ENCODE data around the gene COX18. TPM values are rescaled to one million over a fixed set of nuclear protein-coding genes. Genes with fewer than 3 reads are reported as not detected.

COX18 gene
- total RNA-seq, 2 experiments from 2014 or later: 18.6 to 20.6 TPM

DNA sequence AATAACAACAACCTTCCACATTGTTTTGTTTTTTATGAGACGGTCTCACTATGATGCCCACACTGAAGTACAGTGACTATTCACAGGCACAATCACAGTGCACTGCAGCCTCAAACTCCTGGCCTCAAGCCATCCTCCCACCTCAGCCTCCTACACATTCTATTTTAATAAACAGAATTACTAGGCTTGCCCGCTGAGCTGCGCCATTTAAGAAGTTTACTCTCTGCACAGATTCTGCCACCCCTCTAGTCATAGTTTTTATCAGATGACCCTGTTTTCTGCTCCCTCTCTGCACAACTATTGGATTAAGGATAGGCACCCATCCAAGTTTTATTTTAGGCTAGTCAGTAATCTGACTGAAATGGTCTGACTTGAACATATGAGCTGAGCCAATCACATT lies 11.3 kb upstream of the COX18 start:
- DNase-seq: peak; percentile 24
- peaks cover 14% of the 10 kb centered on the region for H3K4me1 Mint-ChIP-seq (ENCODE audit: low read depth)
- H3K36me3 Mint-ChIP-seq: peaks cover 28% of the 10 kb centered on the region
- POLR2A ChIA-PET: interaction anchor here (0.8 kb wide), 1 partner anchor 10 kb away, joined by 3 read pairs; no protein-coding TSS in a partner anchor
- H3K27ac Mint-ChIP-seq: peak overlapping the region; percentile 62
- H3K9me3 Mint-ChIP-seq: no peaks in the 10 kb centered on the region
- CTCF ChIA-PET: interaction anchor here (1.4 kb wide), 1 partner anchor 9 kb away, joined by 4 read pairs; no protein-coding TSS in a partner anchor
- no peaks in the 10 kb centered on the region for H3K27me3 Mint-ChIP-seq
- H3K4me3 Mint-ChIP-seq: no peak overlapping the region
- intact Hi-C loops (cut with micrococcal nuclease): no loop called here

DNA sequence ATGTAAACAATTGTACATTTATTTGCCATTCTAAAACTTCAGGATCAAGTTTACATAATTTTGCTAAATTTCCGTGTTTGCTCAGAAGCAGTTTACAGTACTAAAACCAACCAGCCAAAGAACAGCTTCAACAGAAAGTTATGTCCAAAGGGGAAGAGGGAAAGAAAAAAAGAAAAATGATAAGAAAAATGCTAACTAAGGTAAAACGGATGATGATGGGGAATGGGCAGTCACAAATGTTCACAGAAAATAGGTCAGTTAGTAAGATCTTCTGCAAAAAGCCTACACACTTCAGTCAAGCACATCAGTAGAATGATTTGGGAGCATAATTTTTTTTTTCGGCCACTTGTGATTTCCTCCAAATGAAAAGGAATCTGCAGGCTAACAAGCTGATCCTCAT lies 6.3 kb upstream of the COX18 start:
- Mint-ChIP-seq H3K4me1 (ENCODE audit: low read depth) (peaks cover 9% of the 10 kb centered on the region), H3K4me3 (no peak overlapping the region), H3K36me3 (peaks cover 19% of the 10 kb centered on the region), H3K27ac (no peak overlapping the region), H3K27me3 (no peaks in the 10 kb centered on the region), H3K9me3 (no peaks in the 10 kb centered on the region)
- POLR2A ChIA-PET: no interaction called here
- no peak for DNase-seq
- CTCF ChIA-PET: interaction anchor here (0.7 kb wide), 1 partner anchor 51 kb away, joined by 3 read pairs; no protein-coding TSS in a partner anchor
- intact Hi-C loops (cut with micrococcal nuclease): no loop called here

DNA sequence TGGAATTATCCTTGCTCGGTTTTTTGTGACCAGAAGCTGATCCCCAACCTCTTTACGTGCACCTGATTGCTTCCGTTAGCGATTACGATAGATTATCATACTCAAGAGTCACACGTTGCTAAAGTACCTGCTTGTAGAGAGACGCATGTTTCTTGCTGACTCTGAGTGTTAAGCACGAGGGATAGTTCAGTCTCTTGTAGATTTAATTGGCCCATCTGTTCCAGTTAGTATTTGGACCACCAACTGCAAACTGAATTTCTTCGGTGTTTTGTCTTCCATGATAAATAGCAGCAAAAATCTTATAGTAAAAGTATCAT lies 516 bp upstream of the COX18 start:
- no peak for DNase-seq
- Mint-ChIP-seq H3K27me3 (no peaks in the 10 kb centered on the region), H3K9me3 (no peaks in the 10 kb centered on the region), H3K27ac (peak overlapping the region; percentile 99), H3K36me3 (peaks cover 8% of the 10 kb centered on the region), H3K4me1 (ENCODE audit: low read depth) (peaks cover 27% of the 10 kb centered on the region), H3K4me3 (peak overlapping the region; percentile 83)
- intact Hi-C loops (cut with micrococcal nuclease): no loop called here
- ChIA-PET CTCF (interaction anchor here (2.1 kb wide), 1 partner anchor 188 kb away, joined by 18 read pairs; the partner anchor contains the start of gene ANKRD17), POLR2A (interaction anchor here (0.7 to 1.9 kb wide), 9 partner anchors 10 to 190 kb away, joined by 3 to 23 read pairs (median 3); partner anchors contain the start of gene ANKRD17)

DNA sequence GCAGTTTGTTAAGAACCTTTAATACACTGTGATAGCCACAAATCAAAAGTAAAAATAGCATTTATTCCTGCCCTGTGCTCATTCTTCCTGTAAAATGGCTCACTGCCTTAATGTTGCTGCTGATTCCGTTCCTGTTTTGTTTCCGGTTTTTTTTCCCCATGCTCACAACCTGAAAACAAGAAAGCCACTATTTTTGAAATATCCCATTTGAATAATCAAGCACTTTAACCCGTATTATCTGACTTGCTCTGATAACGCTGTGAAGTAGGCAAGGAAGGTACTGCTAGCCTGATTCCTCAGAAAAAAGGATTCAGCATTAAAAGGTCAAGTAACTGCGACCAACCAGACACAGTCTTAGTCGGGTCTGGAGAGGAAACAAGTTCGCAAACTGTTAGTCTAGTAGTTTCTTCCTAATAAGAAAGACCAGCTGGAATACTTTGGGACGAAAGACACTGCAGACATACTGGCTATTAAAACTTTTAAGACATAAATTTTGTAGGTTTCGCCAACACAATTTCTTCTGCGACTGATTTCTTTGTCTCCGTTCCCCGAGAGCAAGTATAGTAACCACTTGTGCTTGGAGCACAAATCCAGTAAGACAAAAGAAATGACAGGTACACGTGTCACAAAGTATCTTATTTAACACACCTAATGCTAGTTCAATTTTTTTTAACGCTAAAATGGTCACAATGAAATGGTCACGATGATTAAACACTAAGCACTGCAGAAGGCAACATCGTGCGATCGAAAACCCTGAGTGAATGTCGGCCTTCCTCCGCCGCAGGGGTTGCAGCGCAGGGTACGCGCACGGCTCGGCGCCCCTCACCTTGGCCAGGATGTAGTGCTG lies 802 bp downstream of the COX18 start:
- POLR2A ChIA-PET: interaction anchor here (1.1 to 4.2 kb wide), 4 partner anchors 11 to 190 kb away, joined by 3 to 39 read pairs (median 3); partner anchors contain the start of gene ANKRD17
- Mint-ChIP-seq H3K4me3 (peak overlapping the region; percentile 83), H3K9me3 (no peaks in the 10 kb centered on the region), H3K27me3 (no peaks in the 10 kb centered on the region), H3K4me1 (ENCODE audit: low read depth) (peaks cover 34% of the 10 kb centered on the region), H3K36me3 (peaks cover 12% of the 10 kb centered on the region), H3K27ac (peak overlapping the region; percentile 99)
- intact Hi-C loops (cut with micrococcal nuclease): loop anchor here (1.0 to 5.0 kb wide), 6 partner anchors 18 to 1089 kb away; partner anchors contain the start of gene MTHFD2L
- DNase-seq: no peak
- CTCF ChIA-PET: interaction anchor here (2.6 kb wide), 1 partner anchor 30 kb away, joined by 10 read pairs; no protein-coding TSS in a partner anchor

DNA sequence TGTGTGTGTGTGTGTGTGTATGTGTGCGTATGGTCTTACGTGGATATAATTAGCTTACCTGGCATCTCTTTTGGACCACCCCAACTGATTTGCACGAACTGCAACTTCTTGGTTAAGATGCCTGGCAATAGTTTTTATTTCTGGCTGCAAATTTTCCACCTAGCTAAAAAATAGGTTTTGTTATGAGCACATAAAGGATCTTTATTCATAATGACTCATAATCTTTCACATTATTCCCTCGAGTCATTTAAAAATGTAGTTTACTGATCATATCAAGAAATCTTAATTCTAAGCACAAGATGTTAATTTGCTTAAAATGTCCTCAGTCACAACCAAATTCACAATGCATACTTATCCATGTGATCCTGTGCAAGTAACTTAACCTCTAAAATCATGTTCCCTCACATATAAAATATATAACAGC lies 1.5 kb downstream of the COX18 start:
- peak overlapping the region; percentile 99 for H3K27ac Mint-ChIP-seq
- DNase-seq: peak; percentile 51
- ChIA-PET POLR2A (interaction anchor here (1.1 to 4.2 kb wide), 4 partner anchors 13 to 191 kb away, joined by 3 to 39 read pairs (median 3); partner anchors contain the start of gene ANKRD17), CTCF (interaction anchor here (1.7 to 2.6 kb wide), 2 partner anchors 29 to 190 kb away, joined by 7 to 10 read pairs; partner anchors contain the start of gene ANKRD17)
- no peaks in the 10 kb centered on the region for H3K9me3 Mint-ChIP-seq
- intact Hi-C loops (cut with micrococcal nuclease): loop anchor here (1.0 to 5.0 kb wide), 5 partner anchors 19 to 1089 kb away; partner anchors contain the start of gene MTHFD2L
- peaks cover 12% of the 10 kb centered on the region for H3K36me3 Mint-ChIP-seq
- H3K4me3 Mint-ChIP-seq: peak overlapping the region; percentile 83
- H3K27me3 Mint-ChIP-seq: no peaks in the 10 kb centered on the region
- peaks cover 38% of the 10 kb centered on the region for H3K4me1 Mint-ChIP-seq (ENCODE audit: low read depth)

DNA sequence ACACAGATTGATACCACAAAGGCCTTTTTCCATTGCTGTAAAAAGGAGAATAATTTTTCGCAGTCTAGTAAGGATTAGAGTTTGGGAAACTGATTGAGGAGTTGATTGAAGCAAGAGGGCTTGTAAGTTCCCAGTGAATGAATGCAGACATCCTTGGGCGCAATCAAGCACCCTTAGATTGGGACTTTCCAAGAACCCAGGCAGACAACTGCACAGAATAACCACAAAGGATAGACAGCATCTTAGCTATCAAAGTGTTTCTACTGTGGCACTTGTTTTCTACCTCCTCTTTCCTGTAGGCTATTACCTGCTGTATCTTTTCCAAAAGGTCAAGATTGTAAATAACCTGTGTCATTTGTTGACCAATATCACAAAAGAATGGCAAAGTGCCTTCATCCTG lies 2.6 kb downstream of the COX18 start:
- ChIA-PET POLR2A (interaction anchor here (1.3 to 4.2 kb wide), 3 partner anchors 12 to 192 kb away, joined by 3 to 39 read pairs (median 3); partner anchors contain the start of gene ANKRD17), CTCF (interaction anchor here (1.7 to 2.6 kb wide), 2 partner anchors 28 to 191 kb away, joined by 7 to 10 read pairs; partner anchors contain the start of gene ANKRD17)
- peaks cover 17% of the 10 kb centered on the region for H3K36me3 Mint-ChIP-seq
- peak overlapping the region; percentile 99 for H3K27ac Mint-ChIP-seq
- peak overlapping the region; percentile 46 for H3K4me3 Mint-ChIP-seq
- peak; percentile 35 for DNase-seq
- no peaks in the 10 kb centered on the region for H3K9me3 Mint-ChIP-seq
- peaks cover 36% of the 10 kb centered on the region for H3K4me1 Mint-ChIP-seq (ENCODE audit: low read depth)
- intact Hi-C loops (cut with micrococcal nuclease): loop anchor here (5.0 kb wide), 2 partner anchors 955 to 1090 kb away; partner anchors contain the start of gene MTHFD2L
- no peaks in the 10 kb centered on the region for H3K27me3 Mint-ChIP-seq

DNA sequence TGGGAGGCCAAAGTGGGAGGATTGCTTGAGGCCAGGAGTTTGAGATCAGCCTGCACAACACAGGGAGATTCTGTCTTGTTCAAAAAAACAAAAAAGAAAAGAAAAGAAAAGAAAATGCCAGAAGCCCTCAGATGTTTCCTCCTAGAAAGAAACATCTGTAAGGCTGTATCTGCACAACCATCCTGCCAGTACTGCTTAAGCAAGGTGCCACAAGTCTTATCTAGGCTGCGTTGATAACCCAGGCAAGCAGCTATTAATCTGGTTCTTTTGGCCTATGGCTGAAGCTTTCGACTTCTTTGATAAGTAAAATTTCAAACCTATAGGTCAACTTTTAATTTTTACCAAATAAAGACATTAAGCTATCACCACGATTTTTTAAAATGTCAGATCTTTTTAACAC lies 3.1 kb downstream of the COX18 start:
- peak overlapping the region; percentile 99 for H3K27ac Mint-ChIP-seq
- H3K4me1 Mint-ChIP-seq (ENCODE audit: low read depth): peaks cover 36% of the 10 kb centered on the region
- intact Hi-C loops (cut with micrococcal nuclease): loop anchor here (5.0 kb wide), 2 partner anchors 954 to 1091 kb away; partner anchors contain the start of gene MTHFD2L

DNA sequence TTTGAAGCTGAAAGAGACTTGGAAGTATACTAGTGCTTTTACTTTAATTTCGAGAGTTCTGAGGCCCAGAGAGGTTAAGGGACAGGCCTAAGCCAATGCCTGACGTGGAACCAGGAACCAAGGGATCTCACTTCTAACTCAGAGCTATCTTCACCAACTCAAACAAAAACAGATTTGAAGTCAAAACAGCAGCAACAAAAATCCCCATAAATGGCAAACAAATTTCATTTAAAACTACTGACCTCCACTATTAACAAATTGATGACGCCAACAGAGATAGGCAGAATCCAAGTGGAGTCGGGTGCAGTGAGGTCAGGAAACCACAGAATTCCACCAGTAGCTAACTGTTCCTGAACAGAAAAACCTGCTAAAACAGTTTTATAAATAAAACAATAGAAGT lies 5.0 kb downstream of the COX18 start:
- Mint-ChIP-seq H3K4me1 (ENCODE audit: low read depth) (peaks cover 32% of the 10 kb centered on the region), H3K4me3 (no peak overlapping the region), H3K9me3 (no peaks in the 10 kb centered on the region), H3K27ac (no peak overlapping the region), H3K27me3 (no peaks in the 10 kb centered on the region), H3K36me3 (peaks cover 27% of the 10 kb centered on the region)
- ChIA-PET POLR2A (no interaction called here), CTCF (no interaction called here)
- intact Hi-C loops (cut with micrococcal nuclease): no loop called here
- no peak for DNase-seq

More for the DNA sequence above, 3.1 kb downstream of the COX18 start:
- POLR2A ChIA-PET: interaction anchor here (1.6 to 4.2 kb wide), 2 partner anchors 42 to 193 kb away, joined by 3 to 39 read pairs; partner anchors contain the start of gene ANKRD17
- no peaks in the 10 kb centered on the region for H3K9me3 Mint-ChIP-seq
- DNase-seq: no peak
- no peak overlapping the region for H3K4me3 Mint-ChIP-seq
- CTCF ChIA-PET: interaction anchor here (1.7 to 2.6 kb wide), 2 partner anchors 28 to 191 kb away, joined by 7 to 10 read pairs; partner anchors contain the start of gene ANKRD17
- no peaks in the 10 kb centered on the region for H3K27me3 Mint-ChIP-seq
- H3K36me3 Mint-ChIP-seq: peaks cover 21% of the 10 kb centered on the region

DNA sequence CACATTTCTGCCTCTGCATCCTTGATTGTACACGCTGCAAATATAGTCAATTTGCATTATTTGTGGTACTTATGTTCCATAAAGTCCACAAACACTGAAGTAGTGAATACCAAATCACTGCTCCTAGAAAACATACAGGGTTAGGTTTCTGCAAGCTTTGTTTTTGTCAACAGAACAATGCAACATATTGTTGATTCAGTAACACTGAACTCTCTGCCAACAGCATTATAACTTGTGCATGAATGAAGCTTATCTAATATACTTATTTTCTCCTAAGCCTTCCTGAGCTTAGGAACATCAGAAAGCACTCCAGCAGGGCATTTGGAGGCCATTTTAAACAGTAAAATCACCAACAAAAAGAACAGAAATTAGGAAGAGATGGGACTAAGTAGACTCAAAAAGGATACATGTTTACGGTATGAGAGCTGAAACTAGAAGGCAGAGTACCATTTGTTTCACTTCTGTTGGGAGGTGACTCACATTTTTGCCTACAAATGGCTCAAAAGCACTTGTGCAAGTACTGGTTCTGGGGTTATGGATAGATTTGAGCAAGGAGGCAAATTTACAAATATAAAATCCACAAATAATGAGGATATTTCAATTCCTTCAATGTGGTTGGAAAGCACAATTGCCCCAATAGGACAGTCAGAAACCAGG lies 14.1 kb downstream of the COX18 start:
- peaks cover 34% of the 10 kb centered on the region for H3K36me3 Mint-ChIP-seq
- no peaks in the 10 kb centered on the region for H3K27me3 Mint-ChIP-seq
- H3K9me3 Mint-ChIP-seq: no peaks in the 10 kb centered on the region
- H3K27ac Mint-ChIP-seq: peak overlapping the region; percentile 39
- peaks cover 17% of the 10 kb centered on the region for H3K4me1 Mint-ChIP-seq (ENCODE audit: low read depth)
- intact Hi-C loops (cut with micrococcal nuclease): no loop called here
- no peak overlapping the region for H3K4me3 Mint-ChIP-seq
- no peak for DNase-seq
- ChIA-PET CTCF (interaction anchor here (0.6 kb wide), 2 partner anchors 168 to 343 kb away, joined by 3 read pairs; no protein-coding TSS in a partner anchor), POLR2A (interaction anchor here (0.9 kb wide), 1 partner anchor 12 kb away, joined by 3 read pairs; no protein-coding TSS in a partner anchor)

DNA sequence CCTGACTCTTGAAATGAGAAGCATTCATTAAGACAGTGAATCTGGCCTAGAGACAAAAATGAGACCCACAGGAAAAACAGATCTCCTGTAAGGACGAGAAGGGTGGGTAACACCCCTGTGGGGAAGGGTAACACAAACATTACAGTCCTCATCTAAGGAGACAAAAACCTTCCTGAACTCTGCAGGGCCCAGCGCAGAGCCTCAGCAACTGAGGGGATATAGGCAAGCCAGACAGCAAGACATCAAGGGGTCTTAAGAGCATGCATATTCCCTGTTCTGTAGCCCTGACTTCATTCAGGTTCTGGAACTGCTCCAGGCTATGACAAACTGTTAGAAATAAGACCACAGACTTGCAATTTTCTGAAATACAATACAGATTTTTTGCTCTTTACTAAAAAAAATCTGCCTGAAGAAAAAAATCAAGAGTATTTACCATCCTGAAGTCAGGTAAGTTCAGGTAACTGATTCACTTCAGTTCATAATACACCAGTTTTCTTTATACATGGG lies 15.5 kb downstream of the COX18 start:
- Mint-ChIP-seq H3K4me1 (ENCODE audit: low read depth) (peaks cover 17% of the 10 kb centered on the region), H3K27me3 (no peaks in the 10 kb centered on the region), H3K36me3 (peaks cover 25% of the 10 kb centered on the region), H3K9me3 (no peaks in the 10 kb centered on the region), H3K27ac (no peak overlapping the region), H3K4me3 (no peak overlapping the region)
- CTCF ChIA-PET: no interaction called here
- intact Hi-C loops (cut with micrococcal nuclease): no loop called here
- DNase-seq: no peak
- POLR2A ChIA-PET: no interaction called here

DNA sequence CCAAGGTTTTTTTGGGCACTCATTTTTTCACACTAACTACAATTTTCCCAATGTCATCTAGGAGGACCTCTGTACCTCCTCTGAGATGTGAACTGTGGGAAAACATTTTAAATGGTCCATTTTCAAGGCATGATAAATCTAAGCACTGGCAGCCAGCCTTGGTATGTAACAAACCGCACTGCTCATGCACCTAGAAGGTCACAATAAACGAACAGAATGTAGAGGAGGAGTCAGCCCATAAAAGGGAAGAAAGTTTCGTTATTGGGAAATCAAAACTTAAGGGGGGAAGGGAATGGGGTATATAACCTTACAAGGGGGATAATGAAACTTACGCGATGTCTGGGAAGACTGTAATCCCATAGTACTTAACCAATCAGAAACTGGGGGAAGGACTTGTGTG lies 16.4 kb downstream of the COX18 start:
- intact Hi-C loops (cut with micrococcal nuclease): no loop called here
- Mint-ChIP-seq H3K4me1 (ENCODE audit: low read depth) (peaks cover 17% of the 10 kb centered on the region), H3K27me3 (no peaks in the 10 kb centered on the region), H3K4me3 (no peak overlapping the region), H3K27ac (no peak overlapping the region), H3K9me3 (no peaks in the 10 kb centered on the region), H3K36me3 (peaks cover 18% of the 10 kb centered on the region)
- no peak for DNase-seq
- POLR2A ChIA-PET: no interaction called here
- CTCF ChIA-PET: no interaction called here
